GM18498 (cell line): ENCODE measurements around the gene ASB5.
"Not testable (repeated sequence)": the region's sequence is repeated elsewhere in the genome, so short reads cannot be mapped to it uniquely, and the experiment has no call there.

ENCODE experiments used
- ATAC-seq: cut with Tn5 transposase; IDR thresholded peaks from one replicate; pipeline ENCODE4 v1.9.1; 2021; ENCODE audit warnings: mild to moderate bottlenecking, moderate library complexity; ENCODE audit not compliant: unreplicated experiment

The ASB5 gene

DNA sequence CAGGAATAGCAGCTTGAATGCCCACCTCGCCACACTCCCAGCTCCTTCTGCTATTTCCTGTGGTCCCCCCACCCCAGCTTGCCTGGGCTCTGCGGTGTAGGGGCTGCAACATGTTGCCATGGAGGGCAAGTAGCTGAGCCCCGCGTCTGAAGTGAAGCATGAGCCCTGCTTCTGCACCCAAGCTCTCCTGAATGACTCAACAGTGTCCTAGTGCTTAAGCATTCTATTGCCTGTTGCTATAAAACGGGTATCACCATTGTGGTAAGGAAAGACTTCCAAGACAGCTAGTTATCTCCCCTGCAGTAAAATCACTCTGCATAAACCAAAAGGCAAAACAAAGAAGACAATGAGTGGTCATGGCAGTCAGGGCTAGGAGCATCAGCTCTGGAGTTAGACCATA is 42.3 kb downstream of the ASB5 start:
- no peak for ATAC-seq

DNA sequence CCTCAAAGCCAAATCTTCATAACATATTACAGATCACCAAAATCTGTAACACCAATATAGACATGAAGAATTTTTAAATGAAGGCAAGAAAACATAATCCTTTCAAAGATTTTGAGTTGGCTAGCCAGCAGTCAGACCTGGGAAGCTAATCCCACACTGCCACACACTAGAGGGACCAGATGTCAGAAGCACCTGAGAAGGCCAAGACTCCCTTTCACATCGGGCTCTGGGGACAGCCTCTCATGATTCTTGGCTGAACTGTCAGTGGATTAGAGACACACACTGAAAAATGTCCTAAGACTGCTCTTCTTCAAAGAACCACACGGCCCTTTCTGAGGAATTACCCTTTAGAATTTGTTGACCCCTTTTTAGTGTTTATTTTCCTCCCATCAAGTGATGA is 45.5 kb downstream of the ASB5 start:
- no peak for ATAC-seq

DNA sequence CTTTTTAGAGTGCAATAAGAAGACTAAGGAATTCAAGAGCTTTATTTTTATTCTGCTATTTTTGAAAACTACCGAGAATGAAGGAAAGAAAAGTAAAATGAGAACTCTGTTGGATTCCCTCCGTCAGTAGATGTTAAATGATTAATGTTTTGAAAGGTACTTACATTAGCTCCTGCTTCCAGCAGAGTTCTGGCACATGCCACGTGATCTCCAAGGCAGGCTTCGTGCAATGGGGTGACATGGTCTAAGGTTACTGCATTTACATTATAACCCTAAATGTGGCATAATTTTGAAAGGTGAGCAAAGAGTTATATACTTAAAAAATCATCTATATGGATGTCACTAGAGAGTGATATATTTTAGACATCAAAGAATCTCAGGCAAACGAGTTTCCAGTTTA is 46.9 kb downstream of the ASB5 start:
- ATAC-seq = no peak

DNA sequence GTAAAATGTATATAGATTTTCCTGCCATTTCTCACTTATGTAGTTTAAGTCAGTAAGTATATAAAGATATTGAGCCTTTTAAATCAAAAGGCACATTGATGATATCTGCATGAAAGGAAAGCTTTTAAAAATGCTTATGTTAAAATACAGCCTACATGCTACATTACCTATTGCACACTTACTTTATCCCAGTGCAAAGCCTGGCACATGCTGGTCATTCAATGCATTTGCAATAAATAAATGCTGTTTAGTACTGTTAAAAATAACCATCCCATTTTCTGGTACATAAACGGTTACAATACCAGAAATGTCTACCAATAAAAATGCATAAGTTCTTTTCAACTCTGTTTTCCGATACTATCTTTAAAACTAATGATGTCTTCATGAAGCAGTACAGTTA is 51.5 kb downstream of the ASB5 start:
- no peak for ATAC-seq

DNA sequence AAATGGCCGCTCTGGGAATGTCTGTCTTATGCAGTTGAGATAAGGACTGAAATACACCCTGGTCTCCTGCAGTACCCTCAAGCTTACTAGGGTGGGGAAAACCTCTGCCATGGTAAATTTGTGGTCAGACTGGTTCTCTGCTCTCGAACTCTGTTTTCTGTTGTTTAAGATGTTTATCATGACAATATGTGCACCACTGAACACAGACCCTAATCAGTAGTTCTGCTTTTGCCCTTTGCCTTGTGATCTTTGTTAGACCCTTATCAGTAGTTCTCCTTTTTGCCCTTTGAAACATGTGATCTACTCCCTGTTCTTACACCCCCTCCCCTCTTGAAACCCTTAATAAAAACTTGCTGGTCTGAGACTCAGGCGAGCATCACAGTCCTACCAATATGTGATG is 56.7 kb downstream of the ASB5 start:
- not testable (repeated sequence) for ATAC-seq

DNA sequence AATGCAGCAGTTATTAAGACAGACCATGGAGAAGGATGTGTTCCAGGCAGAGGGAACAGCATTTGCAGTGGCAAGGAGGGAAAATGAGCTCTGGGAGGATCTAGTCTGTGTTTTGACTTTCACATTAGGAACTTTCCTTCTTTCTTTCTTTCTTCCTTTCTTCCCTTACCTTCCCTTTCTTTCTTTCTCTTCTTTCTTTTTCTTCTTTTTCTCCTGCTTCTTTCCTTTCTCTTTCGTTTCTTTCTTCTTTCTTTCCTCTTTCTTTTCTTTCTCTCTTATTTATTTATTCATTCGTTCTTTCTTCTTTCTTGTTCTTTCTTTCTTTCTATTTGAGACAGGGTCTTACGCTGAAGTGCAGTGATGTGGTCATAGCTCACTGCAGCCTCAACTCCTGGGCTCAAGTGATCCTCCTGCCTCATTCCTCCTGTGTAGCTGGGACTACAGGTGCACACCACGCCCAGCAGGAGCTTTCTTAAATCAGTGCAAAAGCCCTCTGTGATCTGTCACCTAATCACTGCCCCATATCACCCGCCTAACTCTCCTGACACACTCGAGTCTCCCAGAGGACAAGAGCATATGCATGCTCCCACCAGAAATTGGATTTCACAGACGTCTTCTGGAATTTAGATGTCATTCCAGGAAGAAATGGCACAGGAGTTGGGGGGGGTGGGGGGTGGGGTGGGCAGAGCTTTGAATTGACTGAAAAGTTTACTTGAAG is 58.3 kb downstream of the ASB5 start:
- ATAC-seq = no peak

DNA sequence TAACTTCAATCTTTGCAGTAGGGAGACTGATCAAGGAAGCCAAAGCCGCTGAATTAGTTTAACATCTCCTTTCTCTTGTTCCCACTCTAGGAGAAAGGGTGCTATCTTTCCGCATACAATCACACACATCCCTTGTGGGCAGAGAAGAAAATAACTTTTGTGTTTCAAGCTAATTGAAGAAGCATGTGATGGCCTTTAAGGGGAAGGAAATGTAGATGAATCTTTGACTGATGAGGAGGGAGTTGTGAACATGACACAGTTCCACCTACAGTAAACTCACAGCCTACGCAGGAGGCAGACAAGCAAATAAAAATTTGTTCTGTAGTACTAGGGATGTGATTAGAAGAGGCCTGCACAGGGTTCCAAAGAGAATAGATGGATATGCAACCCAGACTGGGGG is 58.9 kb downstream of the ASB5 start:
- no peak for ATAC-seq

DNA sequence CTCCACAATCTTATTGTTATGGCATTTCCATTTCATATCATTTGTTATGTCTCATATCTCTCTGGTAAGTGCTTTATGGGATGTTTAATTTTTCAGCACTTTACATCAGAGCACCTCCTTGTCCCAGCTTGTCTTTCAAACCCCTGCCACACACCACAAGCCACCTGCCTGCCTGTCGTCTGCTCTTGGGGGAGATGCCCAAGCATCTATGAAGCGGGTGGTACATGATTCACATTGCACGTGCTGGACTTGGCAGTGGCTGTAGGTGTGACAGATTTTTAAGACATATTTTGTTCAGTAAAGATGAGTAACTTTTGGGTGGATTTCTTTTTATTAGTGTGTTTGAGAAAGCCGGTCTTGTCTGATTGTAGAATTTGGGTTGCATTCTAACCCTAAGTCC is 59.5 kb downstream of the ASB5 start:
- ATAC-seq = no peak

DNA sequence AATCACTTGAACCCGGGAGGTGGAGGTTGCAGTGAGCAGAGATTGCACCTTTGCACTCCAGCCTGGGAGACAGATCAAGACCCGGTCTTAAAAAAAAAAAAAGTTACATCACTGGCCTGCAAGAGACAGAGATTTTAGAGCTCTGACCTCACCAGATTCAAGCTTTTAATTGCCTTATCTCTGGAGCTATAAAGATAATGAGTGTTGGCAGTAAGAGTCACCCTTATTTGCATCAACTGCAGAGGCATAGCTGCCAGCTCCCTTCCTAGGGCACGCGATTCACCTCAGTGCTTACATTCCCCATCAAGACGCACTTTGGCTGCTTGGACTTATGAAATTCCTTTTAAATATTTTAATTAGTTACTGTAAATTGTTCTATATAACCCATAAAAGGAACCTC is 61.2 kb downstream of the ASB5 start:
- no peak for ATAC-seq

DNA sequence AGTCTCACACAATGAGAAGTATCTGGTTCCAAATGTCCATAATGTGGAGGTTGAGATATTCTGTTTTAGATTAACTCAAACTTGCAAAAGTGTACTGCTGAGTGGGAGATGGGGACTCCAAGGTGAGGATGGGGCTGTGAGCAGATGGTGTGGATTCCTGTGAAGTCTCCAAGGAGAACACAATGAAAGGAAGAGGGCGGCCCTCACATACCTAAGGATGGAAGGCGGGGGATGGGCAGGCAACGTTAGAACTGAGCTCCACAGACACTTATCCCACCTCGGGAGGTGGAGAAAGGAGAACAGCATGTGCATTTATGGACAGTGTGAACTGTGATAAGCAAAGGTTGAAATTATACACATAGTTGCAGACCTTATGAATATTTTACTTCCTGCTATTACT is 63.7 kb downstream of the ASB5 start:
- ATAC-seq = no peak

DNA sequence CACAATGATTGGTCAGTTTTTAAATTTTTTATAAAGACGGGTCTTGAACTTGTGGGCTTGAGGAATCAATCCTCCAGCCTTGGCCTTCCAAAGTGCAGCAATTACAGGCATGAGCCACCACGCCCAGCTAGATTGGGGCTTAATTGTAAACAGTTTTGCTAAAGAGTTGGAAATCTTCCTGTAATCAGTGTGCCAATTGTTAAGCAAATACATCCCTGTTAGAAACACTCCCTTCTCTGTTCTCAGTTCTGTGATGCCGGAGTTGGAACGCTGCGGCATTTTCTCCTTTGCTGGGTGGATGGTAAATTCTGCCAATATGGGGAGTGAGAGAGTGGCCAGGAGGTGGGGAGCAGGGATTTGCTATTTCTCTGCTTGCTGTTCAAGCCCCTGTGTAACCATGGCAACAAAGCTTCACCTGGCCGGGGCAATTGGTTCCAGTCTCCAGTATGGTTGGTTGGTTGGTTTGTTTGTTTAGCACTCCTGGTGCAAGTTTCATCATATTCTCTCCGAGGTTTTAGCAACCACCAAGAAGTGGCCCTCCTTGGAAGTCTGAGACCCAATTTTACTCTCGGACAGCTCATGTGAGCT is 70.6 kb downstream of the ASB5 start:
- ATAC-seq = no peak

DNA sequence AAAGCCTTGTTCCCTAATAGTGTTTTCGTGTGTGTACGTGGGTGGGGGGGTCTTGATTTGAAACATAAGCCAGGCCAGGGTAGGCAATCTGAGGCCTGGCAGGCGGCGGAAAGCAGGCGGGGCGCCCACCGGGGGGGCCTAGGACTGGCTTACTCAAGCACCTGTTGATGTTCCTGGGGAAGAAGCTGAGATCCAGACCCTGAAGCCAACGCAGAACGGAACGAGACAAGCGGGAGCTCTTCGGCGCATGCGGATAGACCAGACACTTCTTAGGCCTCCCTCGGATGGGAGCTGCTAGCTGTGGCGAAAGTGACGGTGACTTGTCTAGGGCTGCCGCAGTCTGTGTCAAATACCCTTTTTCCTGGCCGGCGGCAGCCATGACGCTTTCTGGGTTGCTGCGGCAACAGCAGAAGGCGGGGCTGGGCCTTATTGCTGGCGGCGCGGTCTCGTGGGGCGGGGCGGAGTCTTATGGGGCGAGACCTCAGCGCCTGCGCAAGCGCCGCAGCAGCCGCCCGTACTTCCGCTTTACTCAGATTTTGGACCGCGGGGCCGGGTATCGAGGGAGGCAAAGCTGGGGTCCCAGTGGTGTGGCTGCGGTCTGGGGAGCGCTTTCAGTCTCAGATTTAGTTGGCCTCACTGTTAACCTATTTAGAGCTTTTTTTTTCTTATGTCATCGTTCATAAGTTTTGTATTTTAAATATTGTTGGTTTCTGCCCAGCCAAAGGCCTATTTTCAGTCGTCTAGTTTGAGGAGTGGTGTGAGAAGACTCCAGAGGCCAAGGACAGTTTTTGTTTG is 73.6 kb downstream of the ASB5 start, which contains the start of gene SPATA4:
Gene SPATA4, minus strand, starts transcription at position 402 of the 795 bp plus-strand sequence. Its CDS starts 23 bp downstream, at position 379.
- peak; percentile 98 for ATAC-seq

DNA sequence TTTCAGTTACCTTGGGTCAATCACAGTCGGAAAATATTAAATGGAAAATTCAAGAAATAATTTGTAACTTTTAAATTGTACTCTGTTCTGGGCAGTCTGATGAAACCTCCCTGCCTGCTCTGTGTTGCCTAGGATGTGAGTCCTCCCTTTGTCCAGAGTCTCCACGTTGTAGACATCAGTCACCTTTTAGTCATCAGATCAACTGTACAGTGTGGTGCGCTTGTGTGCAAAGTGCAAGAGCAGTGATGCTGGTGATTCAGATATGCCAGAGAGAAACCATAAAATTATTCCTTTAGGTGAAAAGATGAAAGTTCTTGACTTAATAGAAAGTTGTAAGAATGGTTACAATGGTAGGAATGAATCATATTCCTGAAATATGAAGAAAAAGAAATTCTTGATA is 75.1 kb downstream of the ASB5 start:
- ATAC-seq = no peak

DNA sequence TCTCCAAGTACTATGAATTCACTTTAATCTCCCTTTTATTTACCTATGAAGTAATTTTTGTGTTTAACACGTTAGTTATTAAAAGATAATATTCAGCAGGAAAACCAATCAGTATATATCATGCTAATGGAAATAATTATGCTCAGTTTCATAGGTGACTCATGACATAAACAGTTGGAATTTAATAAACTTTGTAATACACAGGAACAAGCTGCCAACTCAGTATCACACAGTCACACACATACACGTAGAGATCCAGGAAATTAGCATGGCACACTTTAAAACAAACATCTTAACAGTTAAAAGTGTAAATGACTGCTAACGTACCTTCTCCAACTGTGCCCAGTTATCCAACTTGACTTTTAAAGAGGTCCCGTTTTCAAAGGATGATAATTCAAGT is 75.9 kb downstream of the ASB5 start:
- no peak for ATAC-seq

DNA sequence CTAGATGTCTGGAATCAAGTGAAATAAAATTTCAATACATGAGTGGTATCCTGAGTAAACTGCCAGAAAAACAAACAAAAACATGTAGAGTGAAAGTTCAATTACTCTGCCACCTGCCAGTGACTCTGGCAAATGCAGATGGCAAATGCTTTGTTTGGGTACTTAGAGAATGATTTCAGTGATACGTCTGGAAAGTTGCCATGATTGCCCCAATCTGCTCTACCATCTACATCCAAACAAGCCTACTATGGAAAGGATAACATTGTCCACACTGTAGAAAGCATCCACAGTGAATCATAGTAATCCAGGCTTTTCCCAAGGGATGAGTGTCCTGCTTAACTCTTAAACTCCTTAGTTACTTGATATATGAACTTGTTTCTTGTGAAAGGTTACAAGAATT is 77.0 kb downstream of the ASB5 start:
- no peak for ATAC-seq

DNA sequence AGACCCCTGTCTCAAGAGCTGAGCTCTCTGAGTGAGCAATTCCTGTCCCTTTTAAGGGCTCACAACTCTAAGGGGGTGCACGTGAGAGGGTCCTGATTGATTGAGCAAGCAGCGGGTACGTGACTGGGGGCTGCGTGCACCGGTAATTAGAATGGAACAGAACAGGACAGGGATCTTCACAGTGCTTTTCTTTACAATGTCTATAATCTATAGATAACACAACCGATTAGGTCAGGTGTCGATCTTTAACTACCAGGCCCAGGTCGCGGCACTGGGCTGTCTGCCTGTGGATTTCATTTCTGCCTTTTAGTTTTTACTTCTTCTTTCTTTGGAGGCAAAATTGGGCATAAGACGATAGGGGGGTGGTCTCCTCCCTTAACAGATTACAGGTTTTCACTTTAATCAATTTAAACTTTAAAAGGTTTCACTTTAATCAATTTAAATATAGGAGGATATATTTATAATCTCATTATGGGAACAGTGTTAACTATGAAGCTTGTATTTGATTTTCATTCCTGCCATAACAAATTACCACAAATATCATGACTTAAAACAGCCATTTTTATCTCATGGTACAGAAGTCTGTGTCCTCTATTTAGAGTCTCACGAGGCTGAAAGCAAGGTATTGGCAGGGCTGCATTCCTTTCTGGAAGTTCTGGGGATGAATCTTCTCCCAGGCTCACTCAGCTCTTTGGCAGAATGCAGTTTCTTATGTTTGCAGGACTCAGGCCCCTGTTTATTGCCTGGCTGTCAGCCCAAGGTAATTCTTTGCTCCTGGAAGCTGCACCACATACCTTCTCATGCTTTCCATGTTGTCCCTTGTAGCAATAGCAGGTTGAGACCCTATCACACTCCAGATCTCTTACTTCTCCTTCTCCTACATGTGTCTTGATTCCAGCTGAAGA is 78.9 kb downstream of the ASB5 start:
- no peak for ATAC-seq

DNA sequence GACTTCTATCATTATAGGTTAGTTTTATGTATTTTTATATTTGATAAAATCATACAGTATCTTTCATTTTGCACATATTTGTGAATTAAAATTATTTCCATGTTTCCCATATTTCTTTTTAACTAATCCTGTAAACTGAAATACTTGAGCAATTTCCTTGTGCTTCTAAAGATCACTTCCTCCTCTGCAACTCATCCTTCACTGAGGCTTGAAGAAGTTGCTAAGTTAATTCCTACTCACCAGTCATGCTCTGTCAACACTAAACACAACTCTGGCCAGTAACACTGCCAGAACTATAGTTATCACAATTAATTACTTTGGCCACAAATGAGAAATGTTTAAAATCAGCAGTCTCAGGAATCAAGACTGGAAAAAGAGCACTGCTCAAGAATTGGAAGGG is 80.4 kb downstream of the ASB5 start:
- ATAC-seq = no peak

DNA sequence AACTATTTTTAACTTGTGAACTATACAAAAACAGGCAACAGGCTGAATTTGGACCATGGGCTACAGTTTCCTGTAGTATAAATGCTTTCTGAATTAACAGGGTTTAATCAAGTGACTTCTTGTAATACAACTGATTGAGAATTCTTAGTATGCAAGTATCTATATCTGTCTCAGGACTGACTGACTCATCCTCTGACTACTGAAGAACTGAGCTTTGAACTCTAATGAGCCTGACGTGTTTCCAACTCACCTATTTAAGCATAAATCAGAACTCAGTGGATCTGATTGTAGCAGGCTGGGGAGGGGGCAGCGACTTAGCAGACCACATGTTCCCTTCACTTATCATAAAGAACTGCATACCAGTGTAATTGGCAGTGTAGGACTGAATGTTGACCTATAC is 81.4 kb downstream of the ASB5 start:
- no peak for ATAC-seq

DNA sequence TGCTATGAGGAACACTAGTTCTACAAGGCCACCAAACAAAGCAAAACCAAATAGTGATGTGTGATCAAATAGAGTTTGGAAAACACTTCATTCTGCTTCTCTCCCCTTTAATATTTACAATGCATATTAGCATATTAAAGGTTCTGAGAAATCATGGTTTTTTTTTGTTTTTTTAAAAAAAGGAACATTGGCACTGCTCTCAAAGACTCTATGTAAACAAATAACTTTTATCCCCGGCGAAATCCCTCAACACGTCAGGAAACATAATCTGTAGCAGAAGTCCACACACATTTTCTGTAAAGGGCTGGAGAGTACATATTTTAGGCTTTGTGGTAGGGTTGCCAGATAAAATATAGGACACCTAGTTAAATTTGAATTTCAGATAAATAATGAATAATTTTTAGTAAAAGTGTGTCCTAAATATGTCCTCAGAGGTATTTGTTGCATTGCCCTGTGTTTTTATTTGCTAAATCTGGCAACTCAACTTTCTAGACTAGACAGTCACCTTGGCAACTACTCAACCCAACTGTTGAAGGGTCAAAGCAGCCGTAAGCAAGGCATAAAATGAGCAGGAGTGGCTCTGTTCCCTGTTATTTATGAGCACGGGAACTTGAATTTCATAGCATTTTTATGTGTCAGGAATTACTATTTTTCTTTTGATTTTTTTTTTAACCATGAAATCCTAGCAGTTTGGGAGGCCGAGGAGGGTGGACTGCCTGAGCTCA is 82.2 kb downstream of the ASB5 start:
- ATAC-seq = no peak

DNA sequence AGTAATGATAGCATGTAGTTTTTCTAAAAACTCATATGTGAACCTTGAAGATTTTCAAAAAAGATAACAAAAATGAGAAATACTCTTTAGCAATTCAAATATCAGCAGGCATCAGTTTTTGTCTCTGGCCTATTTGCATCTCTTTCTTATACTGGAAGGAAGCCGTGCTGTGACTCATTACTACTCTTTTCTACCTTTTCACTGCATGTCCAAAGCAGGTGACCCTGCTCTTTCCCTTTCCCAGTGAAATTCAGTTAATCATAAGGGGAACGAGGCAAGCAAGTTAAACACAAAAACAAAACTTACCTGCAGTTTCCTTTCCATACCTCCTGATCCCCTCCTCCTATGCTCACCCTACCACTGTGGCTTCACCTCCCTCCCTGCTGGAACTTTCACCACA is 83.0 kb downstream of the ASB5 start:
- ATAC-seq = no peak
